Neutrophil (primary cell): ENCODE data around the gene HMGCL.
A peak's percentile ranks its signal among the peaks of the same experiment; 100 is the strongest.

Experiments used
- H3K27ac ChIP-seq: fragments of 200-600 bp; sonication (generic); 2 replicates; pipeline ENCODE4 v1.5.1; 2016; ENCODE audit warnings: mild to moderate bottlenecking, moderate library complexity
- H3K27me3 ChIP-seq: fragments of 200-600 bp; sonication (generic); 2 replicates; pipeline ENCODE4 v1.6.0; 2016; ENCODE audit warnings: mild to moderate bottlenecking
- H3K36me3 ChIP-seq: fragments of 200-600 bp; sonication (generic); 2 replicates; pipeline ENCODE4 v1.5.1; 2017
- H3K4me1 ChIP-seq, 2 experiments: fragments of 200-600 bp in 1 of 2; sonication (generic) in 1 of 2; 1 replicate in 1 of 2; 2 replicates in 1 of 2; pipeline versions ENCODE4 v1.5.1 to v1.6.1; 2013 to 2016; ENCODE audit warnings: low read depth in 1 of 2, low read length in 1 of 2, mild to moderate bottlenecking in 1 of 2, moderate library complexity in 1 of 2; ENCODE audit not compliant: control insufficient read depth in 1 of 2, insufficient read depth in 1 of 2
- H3K4me3 ChIP-seq, 2 experiments: fragments of 200-600 bp in 1 of 2; sonication (generic) in 1 of 2; 1 replicate in 1 of 2; 2 replicates in 1 of 2; pipeline ENCODE4 v1.5.1; 2013 to 2016; ENCODE audit warnings: low read depth in 1 of 2, low read length in 1 of 2, mild to moderate bottlenecking in 1 of 2, moderate library complexity in 1 of 2
- H3K9me3 ChIP-seq: fragments of 200-600 bp; sonication (generic); 2 replicates; pipeline ENCODE4 v1.5.1; 2016
- CTCF ChIP-seq: fragments of 200-600 bp; sonication (generic); IDR thresholded peaks from 2 replicates; pipeline ENCODE4 v1.5.1; 2016; ENCODE audit warnings: antibody characterized with exemption

HMGCL gene

GRCh38 chr1:23825076-23825761 lies at the start of gene HMGCL:
Gene HMGCL (minus strand): TSS chr1:23825429. CDS start chr1:23825415, 14 bp downstream.
- Histone ChIP-seq H3K27me3 (no peaks in the 10 kb centered on the region), H3K27ac (peak within 1 kb of the TSS; percentile 83), H3K4me3 (peak within 1 kb of the TSS; percentile 80 to 94), H3K36me3 (peaks cover 2% of the 10 kb centered on the region), H3K4me1 (peaks cover 10 to 18% of the 10 kb centered on the region in 2 experiments), H3K9me3 (no peaks in the 10 kb centered on the region)
- TF ChIP-seq CTCF: no peak

- Histone ChIP-seq H3K4me1 (peaks cover 22 to 26% of the 10 kb centered on the region in 2 experiments), H3K4me3 (no peak overlapping the region), H3K9me3 (no peaks in the 10 kb centered on the region), H3K36me3 (no peaks in the 10 kb centered on the region), H3K27me3 (peaks cover 3% of the 10 kb centered on the region), H3K27ac (no peak overlapping the region)
- TF ChIP-seq CTCF: no peak
These were observed 47.2 kb upstream of the HMGCL start for GRCh38 chr1:23872421-23872820.

GRCh38 chr1:23869051-23869450 lies 43.8 kb upstream of the HMGCL start:
- no peak for TF ChIP-seq CTCF
- Histone ChIP-seq H3K27ac (peak overlapping the region; percentile 84), H3K9me3 (no peaks in the 10 kb centered on the region), H3K4me3 (peak overlapping the region in 1 of 2 experiments; percentile 88), H3K4me1 (peaks cover 32 to 33% of the 10 kb centered on the region in 2 experiments), H3K27me3 (peaks cover 4% of the 10 kb centered on the region), H3K36me3 (peaks cover 7% of the 10 kb centered on the region)

- peaks cover 7% of the 10 kb centered on the region for H3K36me3 ChIP-seq
- peaks cover 4% of the 10 kb centered on the region for H3K27me3 ChIP-seq
- peaks cover 32 to 33% of the 10 kb centered on the region in 2 experiments for H3K4me1 ChIP-seq
- H3K4me3 ChIP-seq: peak overlapping the region; percentile 88
- no peaks in the 10 kb centered on the region for H3K9me3 ChIP-seq
- peak overlapping the region; percentile 84 for H3K27ac ChIP-seq
- TF ChIP-seq CTCF: no peak
These were observed 43.4 kb upstream of the HMGCL start for GRCh38 chr1:23868557-23869016.

GRCh38 chr1:23867895-23868556 lies 42.8 kb upstream of the HMGCL start, which contains the start of gene FUCA1:
Gene FUCA1 (minus strand): TSS chr1:23868290. CDS start chr1:23868286, 4 bp downstream.
- peak; percentile 98 for TF ChIP-seq CTCF
- Histone ChIP-seq H3K36me3 (peaks cover 8% of the 10 kb centered on the region), H3K27me3 (peaks cover 4% of the 10 kb centered on the region), H3K27ac (peak within 1 kb of the TSS; percentile 84), H3K4me1 (peaks cover 32 to 33% of the 10 kb centered on the region in 2 experiments), H3K9me3 (no peaks in the 10 kb centered on the region), H3K4me3 (peak within 1 kb of the TSS; percentile 88)
